ENCODE measurements around the gene IGFLR1.
A peak's percentile ranks its signal among the peaks of the same experiment; 100 is the strongest.

Gene IGFLR1, protein sequence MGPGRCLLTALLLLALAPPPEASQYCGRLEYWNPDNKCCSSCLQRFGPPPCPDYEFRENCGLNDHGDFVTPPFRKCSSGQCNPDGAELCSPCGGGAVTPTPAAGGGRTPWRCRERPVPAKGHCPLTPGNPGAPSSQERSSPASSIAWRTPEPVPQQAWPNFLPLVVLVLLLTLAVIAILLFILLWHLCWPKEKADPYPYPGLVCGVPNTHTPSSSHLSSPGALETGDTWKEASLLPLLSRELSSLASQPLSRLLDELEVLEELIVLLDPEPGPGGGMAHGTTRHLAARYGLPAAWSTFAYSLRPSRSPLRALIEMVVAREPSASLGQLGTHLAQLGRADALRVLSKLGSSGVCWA

DNA sequence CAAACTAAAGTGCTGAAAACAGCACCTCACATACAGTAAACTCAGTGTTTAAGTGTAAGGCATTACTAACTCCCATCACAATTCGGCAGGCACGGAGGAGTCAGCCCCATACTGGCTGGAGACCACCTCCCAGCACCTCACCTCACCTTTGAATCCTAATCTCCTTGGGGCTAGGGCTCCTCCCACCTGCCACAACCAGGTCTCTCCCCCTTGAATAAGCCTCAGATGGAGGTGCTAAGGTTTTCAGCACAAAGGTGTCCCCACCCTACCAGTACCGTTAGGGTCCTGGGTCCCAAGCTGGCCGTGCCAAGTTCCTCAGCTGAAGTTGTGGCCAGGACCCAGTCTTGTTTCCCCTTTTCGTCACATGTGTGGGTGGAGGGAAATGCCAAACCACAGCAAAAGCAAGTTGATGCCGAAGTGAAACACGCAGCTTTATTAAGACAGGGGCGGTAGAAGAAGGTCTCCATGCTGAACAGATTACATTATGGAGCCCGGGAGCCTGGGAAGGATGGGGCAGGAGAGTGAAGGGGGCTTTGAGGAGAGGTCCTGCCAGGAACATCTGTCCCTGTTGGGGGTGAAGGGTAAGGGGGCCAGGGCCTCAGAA lies at the start of gene IGFLR1:
IGFLR1 (minus strand) TSS at position 332 of the 604 bp plus-strand sequence. CDS start 1,272 bp downstream, outside the sequence.
- DNase-seq: peak; percentile 78

DNA sequence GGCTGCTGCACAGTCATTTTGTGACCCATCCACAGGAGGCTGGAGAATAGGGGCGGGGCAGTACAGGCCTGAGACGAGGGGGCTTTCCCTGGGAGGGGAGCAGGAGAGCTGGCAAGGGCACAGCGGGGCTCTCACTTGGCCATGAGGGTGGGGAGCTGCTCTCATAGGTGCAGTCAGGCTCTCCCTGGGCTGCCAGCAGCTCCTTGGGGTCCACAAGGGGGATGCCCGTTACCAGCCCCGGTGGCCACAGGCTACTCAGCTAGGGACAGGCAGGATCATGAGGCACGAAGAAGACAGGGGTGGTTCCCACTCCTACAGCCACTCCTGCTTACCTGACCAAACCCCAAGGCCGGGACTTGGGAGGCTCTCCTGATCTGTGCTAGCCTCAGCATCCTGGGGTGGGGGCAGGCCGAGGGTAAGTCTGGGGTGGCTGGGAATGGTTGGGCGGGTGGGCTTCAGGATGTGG lies 49.6 kb upstream of the IGFLR1 start:
- DNase-seq: no peak

DNA sequence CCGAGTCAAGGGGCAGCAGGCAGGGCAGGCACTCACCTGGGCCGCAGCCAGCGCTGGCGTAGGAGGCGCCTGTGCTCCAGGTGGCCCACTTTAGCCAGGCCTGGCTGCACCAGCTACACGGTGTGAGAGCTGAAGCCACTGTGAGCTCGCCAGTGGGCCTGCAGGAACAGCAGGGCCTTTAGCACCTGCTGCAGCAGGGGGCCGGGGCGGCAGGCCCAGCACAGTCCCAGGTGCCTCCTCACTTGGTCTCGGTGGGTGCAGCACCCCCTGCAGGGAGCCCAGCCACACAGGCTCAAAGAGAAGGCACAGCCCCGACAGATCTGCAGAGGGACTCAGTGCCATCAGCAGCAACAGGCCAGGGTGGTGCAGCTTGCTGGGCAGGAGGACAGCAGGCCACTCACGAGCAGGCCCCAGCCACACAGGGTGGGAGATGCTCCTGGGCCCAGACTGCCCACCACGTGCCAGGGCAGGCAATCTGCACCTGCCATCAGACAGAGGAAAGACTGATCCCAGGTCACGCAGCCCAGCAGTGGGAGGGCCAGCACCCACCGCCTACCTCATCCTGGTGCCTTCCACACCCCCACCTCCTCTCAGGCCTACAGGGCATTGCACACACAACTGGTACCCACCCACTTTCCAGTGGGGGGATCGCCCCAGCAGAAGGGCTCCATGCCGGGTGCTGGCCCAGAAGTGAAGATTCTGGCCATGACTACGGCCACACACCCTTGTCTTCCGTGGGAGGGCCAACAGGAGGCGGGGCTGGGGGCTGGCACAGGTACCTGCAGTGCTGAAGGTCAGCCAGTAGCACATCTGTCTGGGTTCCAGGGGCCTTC lies 48.9 kb upstream of the IGFLR1 start:
- no peak for DNase-seq

DNA sequence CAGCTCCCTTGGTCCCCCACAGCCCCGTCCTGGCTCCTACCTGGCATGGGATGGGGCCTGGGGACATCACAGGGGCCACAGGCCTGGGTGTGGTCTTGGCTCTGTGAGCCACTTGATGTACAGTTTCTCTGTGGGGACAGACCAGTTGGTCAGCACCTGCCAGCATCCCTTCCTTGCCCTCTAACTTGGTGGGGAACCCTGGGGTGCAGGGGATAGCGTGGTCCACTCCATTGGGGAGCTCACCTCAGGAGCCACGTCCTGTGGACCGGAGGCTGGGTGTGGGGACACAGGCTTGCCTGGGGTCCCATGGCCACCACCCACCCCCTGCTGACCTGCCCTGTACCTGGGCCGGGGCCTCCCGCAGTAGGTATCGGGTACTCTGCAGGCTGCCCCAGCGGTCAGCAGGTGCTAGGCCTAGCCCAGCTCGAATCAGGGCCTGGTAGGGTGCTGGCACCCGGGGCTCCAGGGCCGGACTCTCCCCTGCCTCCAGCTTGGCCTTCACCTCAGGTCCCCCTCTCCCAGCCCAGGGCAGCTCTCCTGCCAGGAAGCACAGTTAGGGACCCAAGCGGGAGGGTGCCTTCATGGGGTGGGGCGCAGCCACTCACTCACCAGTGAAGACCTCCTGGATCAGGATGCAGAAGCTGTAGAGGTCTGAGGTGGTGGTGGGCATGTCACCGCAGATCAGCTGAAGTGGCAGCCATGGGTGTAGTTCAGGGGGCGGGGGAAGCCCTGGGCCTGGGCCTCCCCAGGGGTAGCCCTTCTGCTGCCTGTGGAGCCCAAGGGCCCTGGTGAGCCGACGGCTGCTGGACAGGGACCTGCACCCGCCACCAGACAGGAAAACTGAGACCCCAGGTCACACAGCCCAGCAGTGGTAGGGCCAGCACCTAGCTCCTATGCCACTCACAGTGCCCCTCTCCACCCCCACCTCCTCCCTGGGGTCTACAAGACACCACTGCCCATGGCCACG lies 48.0 kb upstream of the IGFLR1 start:
- DNase-seq: no peak

DNA sequence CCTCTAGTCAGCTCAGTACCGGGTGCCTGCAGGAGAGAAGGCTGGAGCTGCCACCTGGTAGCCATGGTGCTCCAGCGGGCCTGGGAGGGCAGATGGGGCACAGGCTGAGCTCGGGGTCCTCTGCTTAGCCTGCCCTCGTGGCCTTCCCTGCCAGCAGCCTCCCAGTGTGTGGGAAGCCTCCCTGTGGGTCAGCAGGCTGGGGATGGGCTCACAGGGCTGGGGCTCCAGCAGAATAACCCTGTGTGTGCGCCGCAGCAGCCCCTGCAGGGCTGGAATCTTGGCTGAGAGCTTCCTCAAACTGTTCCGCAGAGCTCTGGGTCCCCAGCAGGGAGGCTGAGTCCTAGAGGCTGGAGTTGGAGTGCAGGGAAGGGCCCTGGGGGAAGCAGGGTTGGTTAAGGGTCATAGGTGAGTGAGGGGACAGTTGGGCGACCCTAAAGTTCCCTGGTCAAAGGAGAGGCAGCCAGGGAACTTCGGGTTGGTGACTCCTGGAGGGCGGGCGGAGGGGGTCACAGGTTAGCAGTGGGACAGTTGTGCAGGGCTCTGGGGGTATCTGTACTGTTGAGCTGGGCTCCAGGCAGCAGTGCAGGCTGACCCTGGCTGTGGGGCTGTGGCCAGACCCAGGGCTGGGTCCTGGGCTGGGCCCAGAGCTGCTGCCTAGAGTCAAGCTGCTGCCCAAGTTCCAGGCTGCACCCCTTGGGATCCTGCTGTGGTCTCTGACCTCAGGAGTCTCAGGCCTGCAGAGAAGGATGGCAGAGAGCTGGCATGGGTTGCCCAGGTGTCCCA lies 47.1 kb upstream of the IGFLR1 start:
- no peak for DNase-seq

DNA sequence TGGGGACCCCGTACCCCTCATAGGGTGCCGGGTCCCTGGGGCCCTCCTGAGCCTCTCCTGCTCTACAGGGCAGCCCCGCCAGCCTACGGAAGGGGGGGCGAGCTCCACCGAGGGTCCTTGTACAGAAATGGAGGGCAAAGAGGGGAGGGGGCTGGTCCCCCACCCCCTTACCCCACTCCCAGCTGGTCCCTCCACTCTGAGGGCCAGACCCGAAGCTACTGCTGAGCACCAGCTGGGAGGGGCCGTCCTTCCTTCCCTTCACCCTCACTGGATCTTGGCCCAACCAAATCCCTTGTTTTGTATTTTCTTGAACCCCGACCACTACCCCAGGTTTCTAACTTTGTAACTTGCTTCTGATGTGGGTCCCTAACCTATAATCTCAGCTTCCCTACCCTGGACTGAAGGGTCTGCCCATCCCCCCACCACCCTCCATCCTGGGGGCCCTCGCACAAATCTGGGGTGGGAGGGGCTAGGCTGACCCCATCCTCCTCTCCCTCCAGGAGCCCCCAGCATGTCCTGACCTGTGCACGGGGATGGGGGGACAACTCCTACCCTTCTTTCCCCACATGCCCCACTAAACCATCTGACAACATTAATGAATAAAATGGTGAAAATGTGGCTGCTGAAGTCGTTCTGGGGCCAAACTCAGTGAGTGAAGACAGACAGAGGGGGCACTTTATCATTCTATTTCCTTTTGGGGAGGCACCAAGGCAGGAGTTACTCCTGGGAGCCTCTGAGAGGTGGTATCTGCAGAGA lies 46.1 kb upstream of the IGFLR1 start:
- DNase-seq: no peak

DNA sequence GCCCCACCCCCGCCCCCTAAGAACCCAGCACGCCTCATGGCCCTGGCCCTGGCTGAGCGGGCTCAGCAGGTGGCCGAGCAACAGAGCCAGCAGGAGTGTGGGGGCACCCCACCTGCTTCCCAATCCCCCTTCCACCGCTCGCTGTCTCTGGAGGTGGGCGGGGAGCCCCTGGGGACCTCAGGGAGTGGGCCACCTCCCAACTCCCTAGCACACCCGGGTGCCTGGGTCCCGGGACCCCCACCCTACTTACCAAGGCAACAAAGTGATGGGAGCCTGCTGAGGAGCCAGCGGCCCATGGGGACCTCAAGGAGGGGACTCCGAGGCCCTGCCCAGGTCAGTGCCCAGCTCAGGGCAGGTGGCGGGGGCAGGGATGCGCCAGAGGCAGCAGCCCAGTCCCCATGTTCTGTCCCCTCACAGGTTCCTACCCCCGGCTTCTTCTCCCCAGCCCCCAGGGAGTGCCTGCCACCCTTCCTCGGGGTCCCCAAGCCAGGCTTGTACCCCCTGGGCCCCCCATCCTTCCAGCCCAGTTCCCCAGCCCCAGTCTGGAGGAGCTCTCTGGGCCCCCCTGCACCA lies 45.1 kb upstream of the IGFLR1 start:
- DNase-seq: no peak

DNA sequence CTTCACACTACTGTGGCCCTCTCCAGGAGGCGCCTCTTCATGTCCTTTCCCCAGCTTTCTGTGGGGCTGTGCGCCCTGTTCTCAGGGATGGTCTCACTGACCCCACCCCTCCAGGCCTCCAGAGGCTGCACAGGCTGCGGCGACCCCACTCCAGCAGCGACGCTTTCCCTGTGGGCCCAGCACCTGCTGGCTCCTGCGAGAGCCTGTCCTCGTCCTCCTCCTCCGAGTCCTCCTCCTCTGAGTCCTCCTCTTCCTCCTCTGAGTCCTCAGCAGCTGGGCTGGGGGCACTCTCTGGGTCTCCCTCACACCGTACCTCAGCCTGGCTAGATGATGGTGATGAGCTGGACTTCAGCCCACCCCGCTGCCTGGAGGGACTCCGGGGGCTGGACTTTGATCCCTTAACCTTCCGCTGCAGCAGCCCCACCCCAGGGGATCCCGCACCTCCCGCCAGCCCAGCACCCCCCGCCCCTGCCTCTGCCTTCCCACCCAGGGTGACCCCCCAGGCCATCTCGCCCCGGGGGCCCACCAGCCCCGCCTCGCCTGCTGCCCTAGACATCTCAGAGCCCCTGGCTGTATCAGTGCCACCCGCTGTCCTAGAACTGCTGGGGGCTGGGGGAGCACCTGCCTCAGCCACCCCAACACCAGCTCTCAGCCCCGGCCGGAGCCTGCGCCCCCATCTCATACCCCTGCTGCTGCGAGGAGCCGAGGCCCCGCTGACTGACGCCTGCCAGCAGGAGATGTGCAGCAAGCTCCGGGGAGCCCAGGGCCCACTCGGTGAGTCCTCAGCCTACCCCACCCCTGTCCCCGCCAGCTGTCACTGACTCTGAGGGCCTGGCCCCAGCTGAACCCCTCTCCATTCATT lies 44.3 kb upstream of the IGFLR1 start:
- DNase-seq: no peak

DNA sequence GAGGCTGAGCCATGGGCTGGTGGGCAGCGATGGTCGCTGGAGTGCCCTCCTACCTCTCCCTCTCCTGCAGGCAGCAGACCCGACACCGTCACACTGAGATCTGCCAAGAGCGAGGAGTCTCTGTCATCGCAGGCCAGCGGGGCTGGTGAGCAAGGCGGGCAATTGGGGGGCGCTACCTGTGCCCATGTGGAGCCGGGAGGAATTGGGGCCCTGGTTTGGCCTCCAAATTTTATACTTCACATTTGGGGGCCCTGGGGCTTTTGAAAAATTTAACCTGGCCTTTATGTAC lies 43.0 kb upstream of the IGFLR1 start:
- DNase-seq: no peak

DNA sequence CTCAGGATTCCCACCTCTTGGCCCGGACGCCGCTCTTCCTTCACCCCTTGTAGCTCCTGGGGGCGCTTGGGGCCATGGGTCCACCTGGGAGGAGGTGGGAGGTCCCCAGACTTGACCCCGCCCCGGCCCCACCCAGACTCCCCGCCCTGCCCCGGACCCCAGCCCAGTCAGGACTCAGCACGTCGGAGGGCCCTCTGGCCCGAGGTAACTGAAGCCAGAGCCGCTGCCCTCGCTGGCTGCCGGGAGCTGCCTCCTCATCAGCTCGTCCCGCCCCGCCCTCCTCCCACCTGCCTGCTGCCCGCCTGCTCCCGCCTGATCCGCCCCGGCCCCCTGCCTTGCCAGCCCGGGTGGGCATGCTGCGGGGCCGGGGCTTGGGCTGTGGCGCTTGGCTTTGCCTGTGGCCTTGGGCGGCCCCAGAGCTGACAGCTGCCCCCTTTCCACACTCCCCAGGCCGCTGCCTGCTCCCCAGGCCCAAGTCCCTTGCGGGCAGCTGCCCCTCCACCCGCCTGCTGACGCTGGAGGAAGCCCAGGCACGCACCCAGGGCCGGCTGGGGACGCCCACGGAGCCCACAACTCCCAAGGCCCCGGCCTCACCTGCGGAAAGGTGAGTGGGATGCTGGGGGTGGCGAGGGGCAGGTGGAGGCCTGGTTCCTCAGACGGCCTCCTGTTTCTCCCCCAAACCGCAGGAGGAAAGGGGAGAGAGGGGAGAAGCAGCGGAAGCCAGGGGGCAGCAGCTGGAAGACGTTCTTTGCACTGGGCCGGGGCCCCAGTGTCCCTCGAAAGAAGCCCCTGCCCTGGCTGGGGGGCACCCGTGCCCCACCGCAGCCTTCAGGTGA lies 42.5 kb upstream of the IGFLR1 start:
- no peak for DNase-seq

DNA sequence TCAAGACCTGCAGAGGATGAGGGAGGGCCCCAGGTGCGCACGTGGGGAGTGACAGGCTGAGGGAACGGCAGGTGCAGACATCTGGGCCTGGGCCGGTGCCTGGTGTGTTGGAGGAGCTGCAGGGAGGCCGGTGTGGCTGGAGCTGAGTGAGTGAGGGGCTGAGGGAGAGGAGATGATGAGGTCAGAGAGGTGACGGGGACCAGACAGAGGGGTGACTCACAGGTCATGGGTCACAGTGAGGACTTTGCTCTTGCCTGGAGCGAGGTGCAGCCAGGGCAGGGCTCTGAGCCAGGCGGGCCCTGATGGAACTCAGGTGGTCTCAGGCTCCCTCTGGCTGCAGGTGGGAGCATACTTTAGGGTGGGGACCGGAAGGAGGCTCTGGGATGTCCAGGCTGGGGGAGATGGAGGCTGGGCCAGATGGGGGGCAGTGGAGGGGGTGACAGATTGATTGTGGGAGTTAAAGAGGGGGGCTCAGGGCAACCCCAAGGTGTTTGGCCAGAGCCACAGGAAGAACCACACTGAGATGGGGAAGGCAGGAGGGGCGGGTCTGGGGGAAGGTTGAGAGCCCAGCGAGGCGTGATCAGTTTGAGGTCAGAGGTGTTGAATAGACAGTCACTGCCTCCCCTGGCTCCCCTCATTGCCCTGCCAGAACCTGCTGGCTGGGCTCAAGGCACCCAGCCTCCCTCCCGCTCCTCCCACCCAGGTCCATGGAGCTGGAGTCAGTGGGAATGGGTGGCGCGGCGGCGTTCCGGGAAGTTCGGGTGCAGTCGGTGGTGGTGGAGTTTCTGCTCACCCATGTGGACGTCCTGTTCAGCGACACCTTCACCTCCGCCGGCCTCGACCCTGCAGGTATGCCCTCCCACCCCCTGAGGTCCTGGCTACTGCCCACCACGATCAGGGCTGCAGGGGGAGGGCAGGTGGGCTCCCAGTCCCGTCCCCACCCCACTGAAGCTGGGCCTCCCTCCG lies 41.5 kb upstream of the IGFLR1 start:
- no peak for DNase-seq

DNA sequence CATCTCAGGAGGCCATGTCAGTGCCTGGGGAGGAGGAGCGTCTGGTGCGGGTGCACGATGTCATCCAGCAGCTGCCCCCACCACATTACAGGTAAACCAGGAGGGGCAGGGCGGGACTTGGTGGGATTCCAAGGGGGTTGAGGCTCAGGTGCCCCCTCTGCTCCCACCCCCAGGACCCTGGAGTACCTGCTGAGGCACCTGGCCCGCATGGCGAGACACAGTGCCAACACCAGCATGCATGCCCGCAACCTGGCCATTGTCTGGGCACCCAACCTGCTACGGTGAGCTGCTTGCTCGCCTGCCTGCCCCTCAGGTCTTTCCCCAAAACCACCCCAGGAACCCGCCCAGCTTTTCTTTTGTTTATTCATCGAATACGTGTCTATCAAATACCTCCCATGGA lies 40.3 kb upstream of the IGFLR1 start:
- no peak for DNase-seq

DNA sequence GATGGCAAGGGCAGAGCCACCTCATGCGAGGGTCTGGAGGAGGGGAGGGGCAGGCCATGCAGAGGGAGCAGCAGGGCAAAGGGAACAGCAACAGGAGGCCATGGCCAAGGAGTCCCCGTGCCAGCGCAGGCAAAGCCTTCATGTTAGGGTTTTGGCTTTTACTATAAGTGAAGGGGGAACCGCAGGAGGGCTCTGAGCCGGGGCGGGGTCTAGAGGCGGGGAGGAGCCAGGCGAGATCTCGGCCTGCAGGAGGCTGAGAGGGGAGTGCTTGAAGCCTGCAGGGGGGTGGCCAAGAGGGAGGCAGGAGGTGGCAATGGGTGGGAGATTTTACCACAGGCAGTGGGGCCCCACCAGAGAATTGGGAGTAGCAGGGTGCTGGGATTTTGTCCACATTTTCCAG lies 39.4 kb upstream of the IGFLR1 start:
- DNase-seq: no peak

DNA sequence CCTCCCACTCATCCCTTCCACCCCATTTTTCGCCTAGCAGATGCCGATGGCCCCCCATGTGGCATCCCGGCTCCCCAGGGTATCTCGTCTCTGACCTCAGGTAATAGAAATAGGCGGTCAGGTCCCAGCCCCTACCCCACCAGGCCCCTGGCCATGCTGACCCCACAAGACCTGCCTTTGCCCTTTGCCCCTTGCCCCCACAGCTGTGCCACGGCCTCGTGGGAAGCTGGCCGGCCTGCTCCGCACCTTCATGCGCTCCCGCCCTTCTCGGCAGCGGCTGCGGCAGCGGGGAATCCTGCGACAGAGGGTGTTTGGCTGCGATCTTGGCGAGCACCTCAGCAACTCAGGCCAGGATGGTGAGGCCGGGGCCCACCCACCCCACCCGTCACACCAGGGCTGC lies 38.5 kb upstream of the IGFLR1 start:
- DNase-seq: no peak

DNA sequence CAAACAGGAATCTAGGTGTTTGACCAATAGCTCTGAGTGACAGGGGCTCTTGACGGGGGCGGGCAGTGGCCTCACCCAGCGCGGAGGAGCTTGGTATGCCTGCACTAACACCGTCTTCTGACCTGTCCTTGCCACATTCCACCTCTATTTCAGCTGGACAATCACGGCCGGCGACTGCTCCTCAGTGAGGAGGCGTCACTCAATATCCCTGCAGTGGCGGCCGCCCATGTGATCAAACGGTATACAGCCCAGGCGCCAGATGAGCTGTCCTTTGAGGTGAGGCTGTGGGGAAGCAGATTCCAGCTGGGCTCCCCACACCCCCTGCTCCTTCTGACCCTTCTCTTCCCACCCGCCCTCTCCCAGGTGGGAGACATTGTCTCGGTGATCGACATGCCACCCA lies 37.8 kb upstream of the IGFLR1 start:
- DNase-seq: no peak

DNA sequence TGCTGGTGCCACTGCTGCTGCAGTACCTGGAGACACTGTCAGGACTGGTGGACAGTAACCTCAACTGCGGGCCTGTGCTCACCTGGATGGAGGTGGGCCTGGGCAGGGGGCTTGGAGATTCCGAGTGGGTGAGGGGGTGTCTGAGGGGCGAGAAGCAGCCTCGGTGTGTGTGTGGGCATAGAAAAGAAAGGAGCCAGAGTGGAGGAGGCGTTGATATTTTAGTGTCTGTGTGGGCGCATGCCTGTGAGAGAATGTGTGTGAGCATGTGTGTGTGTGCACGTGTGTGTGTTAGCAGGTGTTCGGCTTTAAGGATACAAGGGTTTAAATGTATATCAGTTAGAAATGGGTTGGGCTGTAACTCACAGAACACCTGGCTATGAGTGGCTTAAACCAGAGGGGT lies 36.8 kb upstream of the IGFLR1 start:
- no peak for DNase-seq

DNA sequence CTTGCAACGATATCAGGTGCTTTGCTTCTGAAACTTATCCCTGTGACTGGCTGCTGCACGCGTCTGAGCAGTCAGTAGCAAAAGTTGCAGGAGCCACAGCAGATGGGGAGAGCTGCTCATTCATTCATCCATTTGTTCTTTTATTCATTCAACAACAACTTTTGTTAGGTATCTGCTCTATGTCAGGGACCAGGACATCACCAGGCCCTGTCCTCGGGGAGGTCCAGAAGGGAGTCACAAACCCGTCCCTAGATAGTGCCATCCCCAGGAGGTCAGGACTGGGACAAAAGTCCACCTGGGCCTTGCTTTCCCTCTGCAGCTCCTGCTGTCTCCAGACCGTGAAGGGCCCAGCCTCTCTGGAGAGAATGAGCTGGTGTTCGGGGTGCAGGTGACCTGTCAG lies 35.7 kb upstream of the IGFLR1 start:
- no peak for DNase-seq

Measured in CD4-positive, alpha-beta T cell treated with Interleukin-12 subunit alpha and Interleukin-12 subunit beta, for 1 hour (primary cell).